ENCODE data around the gene ABL1. TPM values are rescaled to one million over a fixed set of nuclear protein-coding genes. Genes with fewer than 3 reads are reported as not detected.

Gene ABL1
- polyA plus RNA-seq (18.5 and 24.0 TPM in 2 replicates), polyA minus RNA-seq (69.6 and 70.4 TPM in 2 replicates)

GRCh38 chr9:130834371-130835336 is at the start of gene ABL1:
Gene ABL1 (plus strand): TSS chr9:130835254. CDS start chr9:130835447, 193 bp downstream.
- Histone ChIP-seq H3K27me3 (ENCODE audit: insufficient read depth, low read depth, low read length) (no peaks in the 10 kb centered on the region), H3K79me2 (replicated peaks; ENCODE audit: insufficient read depth, low read length) (peaks cover 54% of the 10 kb centered on the region), H3F3A (ENCODE audit: insufficient read depth, low read length, poor library complexity, severe bottlenecking) (peaks cover 4% of the 10 kb centered on the region), H4K20me1 (ENCODE audit: insufficient read depth) (no peaks in the 10 kb centered on the region), H3K4me2 (ENCODE audit: low read length) (peak within 1 kb of the TSS; percentile 99), H3K9me2 (ENCODE audit: insufficient read depth, low read length) (no peaks in the 10 kb centered on the region), H3K9ac (ENCODE audit: low read length) (peak within 1 kb of the TSS; percentile 88), H2AFZ (ENCODE audit: low read depth, low read length) (peak within 1 kb of the TSS; percentile 84), H3K9me3 (ENCODE audit: low read length) (no peaks in the 10 kb centered on the region), H3K36me3 (ENCODE audit: insufficient read depth, low read length) (no peaks in the 10 kb centered on the region), H3K27ac (ENCODE audit: low read length) (peak within 1 kb of the TSS; percentile 88), H3K4me3 (ENCODE audit: low read length) (peak within 1 kb of the TSS; percentile 86)
- peak; percentile 40 for TF ChIP-seq MXI1 (conservative IDR thresholded peaks at IDR 0.05; ENCODE audit: poor library complexity, severe bottlenecking)
- TF ChIP-seq TAF1 (IDR thresholded peaks at IDR 0.05; ENCODE audit: low read depth), result peak; percentile 55
- TF ChIP-seq REST (IDR thresholded peaks at IDR 0.05; ENCODE audit: borderline replicate concordance), result peak; percentile 49
- no peak for TF ChIP-seq EZH2 (IDR thresholded peaks at IDR 0.05; ENCODE audit: borderline replicate concordance, insufficient read depth, low read length, poor library complexity, severe bottlenecking)
- TF ChIP-seq POLR2AphosphoS5 (IDR thresholded peaks at IDR 0.05), result peak; percentile 39
- TF ChIP-seq CTCF (IDR thresholded peaks at IDR 0.05; ENCODE audit: poor library complexity, severe bottlenecking), result no peak
- TF ChIP-seq SMC3 (conservative IDR thresholded peaks at IDR 0.05; ENCODE audit: poor library complexity), result no peak
- TF ChIP-seq RAD21 (conservative IDR thresholded peaks at IDR 0.05), result no peak

- no peak overlapping the region for H3K4me3 ChIP-seq (ENCODE audit: low read length)
- H3K36me3 ChIP-seq (ENCODE audit: insufficient read depth, low read length), result no peaks in the 10 kb centered on the region
- H4K20me1 ChIP-seq (ENCODE audit: insufficient read depth), result no peaks in the 10 kb centered on the region
- no peaks in the 10 kb centered on the region for H3F3A ChIP-seq (ENCODE audit: insufficient read depth, low read length, poor library complexity, severe bottlenecking)
- no peaks in the 10 kb centered on the region for H3K27me3 ChIP-seq (ENCODE audit: insufficient read depth, low read depth, low read length)
- no peaks in the 10 kb centered on the region for H3K9me3 ChIP-seq (ENCODE audit: low read length)
- H3K79me2 ChIP-seq (replicated peaks; ENCODE audit: insufficient read depth, low read length), result no peaks in the 10 kb centered on the region
- H2AFZ ChIP-seq (ENCODE audit: low read depth, low read length), result no peak overlapping the region
- no peak overlapping the region for H3K27ac ChIP-seq (ENCODE audit: low read length)
- H3K4me2 ChIP-seq (ENCODE audit: low read length), result no peak overlapping the region
- no peak overlapping the region for H3K9ac ChIP-seq (ENCODE audit: low read length)
- H3K9me2 ChIP-seq (ENCODE audit: insufficient read depth, low read length), result no peaks in the 10 kb centered on the region
- TF ChIP-seq CTCF (IDR thresholded peaks at IDR 0.05; ENCODE audit: poor library complexity, severe bottlenecking), result no peak
- no peak for TF ChIP-seq EP300 (conservative IDR thresholded peaks at IDR 0.05; ENCODE audit: poor library complexity, severe bottlenecking)
- no peak for TF ChIP-seq EZH2 (IDR thresholded peaks at IDR 0.05; ENCODE audit: borderline replicate concordance, insufficient read depth, low read length, poor library complexity, severe bottlenecking)
- no peak for TF ChIP-seq REST (IDR thresholded peaks at IDR 0.05; ENCODE audit: borderline replicate concordance)
- TF ChIP-seq POLR2AphosphoS5 (IDR thresholded peaks at IDR 0.05), result no peak
These were observed 49.0 kb upstream of the ABL1 start for GRCh38 chr9:130785940-130786508.

All from neural cell (in vitro differentiated cells).